HG02970 (cell line): Measurements from ENCODE around the gene MRPL4.

Source experiments
- ATAC-seq: cut with Tn5 transposase; IDR thresholded peaks from one replicate; pipeline ENCODE4 v1.9.1; 2021; ENCODE audit warnings: mild to moderate bottlenecking, moderate library complexity, moderate number of reproducible peaks; ENCODE audit not compliant: unreplicated experiment, low FRiP score

MRPL4 gene

GRCh38 chr19:10251792-10252694 lies at the start of gene MRPL4:
TSS of gene MRPL4 (plus strand) at chr19:10252214. CDS start at chr19:10252254, 40 bp downstream.
- ATAC-seq, result peak; percentile 86

- no peak for ATAC-seq
Observed at GRCh38 chr19:10203686-10204085, 48.3 kb upstream of the MRPL4 start.

- ATAC-seq, result no peak
Observed at GRCh38 chr19:10205636-10206035, 46.4 kb upstream of the MRPL4 start.

GRCh38 chr19:10206226-10206885 lies 45.7 kb upstream of the MRPL4 start:
- no peak for ATAC-seq

- no peak for ATAC-seq
Observed at GRCh38 chr19:10207026-10207425, 45.0 kb upstream of the MRPL4 start.

GRCh38 chr19:10209315-10209714 lies 42.7 kb upstream of the MRPL4 start:
- no peak for ATAC-seq

GRCh38 chr19:10211061-10211460 lies 41.0 kb upstream of the MRPL4 start:
- no peak for ATAC-seq

- ATAC-seq, result no peak
Observed at GRCh38 chr19:10211691-10212090, 40.3 kb upstream of the MRPL4 start.

- no peak for ATAC-seq
Observed at GRCh38 chr19:10214784-10215183, 37.2 kb upstream of the MRPL4 start.

- ATAC-seq, result no peak
Observed at GRCh38 chr19:10217085-10217484, 34.9 kb upstream of the MRPL4 start.

GRCh38 chr19:10219678-10220077 lies 32.3 kb upstream of the MRPL4 start:
- no peak for ATAC-seq

- no peak for ATAC-seq
Observed at GRCh38 chr19:10220695-10221094, 31.3 kb upstream of the MRPL4 start.

- no peak for ATAC-seq
Observed at GRCh38 chr19:10222201-10222890, 29.7 kb upstream of the MRPL4 start.

- ATAC-seq, result no peak
Observed at GRCh38 chr19:10223488-10224213, 28.4 kb upstream of the MRPL4 start.

- no peak for ATAC-seq
Observed at GRCh38 chr19:10224337-10224736, 27.7 kb upstream of the MRPL4 start.

GRCh38 chr19:10226021-10226375 lies 26.0 kb upstream of the MRPL4 start:
- ATAC-seq, result no peak

GRCh38 chr19:10226376-10227025 lies 25.5 kb upstream of the MRPL4 start:
- ATAC-seq, result no peak

GRCh38 chr19:10227026-10227971 lies 24.7 kb upstream of the MRPL4 start:
- ATAC-seq, result no peak

- no peak for ATAC-seq
Observed at GRCh38 chr19:10228393-10228792, 23.6 kb upstream of the MRPL4 start.
